Bronchial epithelial cell (primary cell): Measurements from ENCODE around the gene SLC2A8. TPM values are rescaled to one million over a fixed set of nuclear protein-coding genes. Genes with fewer than 3 reads are reported as not detected.

Source experiments
- DNase-seq: peaks from one replicate; pipeline ENCODE4 v3.0.0-alpha.2; 2010; ENCODE audit warnings: low read depth
- FAIRE-seq: peaks from 2 replicates; lab custom pipeline; 2011; peaks lifted over from hg19 to GRCh38; lab: Jason Lieb, UNC
- H3K27me3 ChIP-seq: 2 replicates; pipeline ENCODE4 v1.5.1; 2011; ENCODE audit warnings: low read length; ENCODE audit not compliant: control insufficient read depth, insufficient read depth
- H3K36me3 ChIP-seq: 2 replicates; pipeline ENCODE4 v1.5.1; 2011; ENCODE audit warnings: low read length; ENCODE audit not compliant: control insufficient read depth, insufficient read depth
- H3K4me3 ChIP-seq: 2 replicates; pipeline ENCODE4 v1.5.1; 2011; ENCODE audit warnings: mild to moderate bottlenecking, low read depth, low read length, control low read depth
- CTCF ChIP-seq: IDR thresholded peaks from 2 replicates; pipeline ENCODE4 v1.5.1; 2011; ENCODE audit warnings: mild to moderate bottlenecking, moderate library complexity, low read length, control low read depth, inconsistent platforms; ENCODE audit not compliant: insufficient read depth, severe bottlenecking
- total RNA-seq: library from RNA; depleted of rRNA; stranded (reverse); fragments of >200 nt; gene quantifications from 2 replicates; pipeline ENCODE4 v1.2.1, GENCODE V29; 2014

Gene SLC2A8, protein sequence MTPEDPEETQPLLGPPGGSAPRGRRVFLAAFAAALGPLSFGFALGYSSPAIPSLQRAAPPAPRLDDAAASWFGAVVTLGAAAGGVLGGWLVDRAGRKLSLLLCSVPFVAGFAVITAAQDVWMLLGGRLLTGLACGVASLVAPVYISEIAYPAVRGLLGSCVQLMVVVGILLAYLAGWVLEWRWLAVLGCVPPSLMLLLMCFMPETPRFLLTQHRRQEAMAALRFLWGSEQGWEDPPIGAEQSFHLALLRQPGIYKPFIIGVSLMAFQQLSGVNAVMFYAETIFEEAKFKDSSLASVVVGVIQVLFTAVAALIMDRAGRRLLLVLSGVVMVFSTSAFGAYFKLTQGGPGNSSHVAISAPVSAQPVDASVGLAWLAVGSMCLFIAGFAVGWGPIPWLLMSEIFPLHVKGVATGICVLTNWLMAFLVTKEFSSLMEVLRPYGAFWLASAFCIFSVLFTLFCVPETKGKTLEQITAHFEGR
- 4.5 and 7.0 TPM in 2 replicates for total RNA-seq

DNA sequence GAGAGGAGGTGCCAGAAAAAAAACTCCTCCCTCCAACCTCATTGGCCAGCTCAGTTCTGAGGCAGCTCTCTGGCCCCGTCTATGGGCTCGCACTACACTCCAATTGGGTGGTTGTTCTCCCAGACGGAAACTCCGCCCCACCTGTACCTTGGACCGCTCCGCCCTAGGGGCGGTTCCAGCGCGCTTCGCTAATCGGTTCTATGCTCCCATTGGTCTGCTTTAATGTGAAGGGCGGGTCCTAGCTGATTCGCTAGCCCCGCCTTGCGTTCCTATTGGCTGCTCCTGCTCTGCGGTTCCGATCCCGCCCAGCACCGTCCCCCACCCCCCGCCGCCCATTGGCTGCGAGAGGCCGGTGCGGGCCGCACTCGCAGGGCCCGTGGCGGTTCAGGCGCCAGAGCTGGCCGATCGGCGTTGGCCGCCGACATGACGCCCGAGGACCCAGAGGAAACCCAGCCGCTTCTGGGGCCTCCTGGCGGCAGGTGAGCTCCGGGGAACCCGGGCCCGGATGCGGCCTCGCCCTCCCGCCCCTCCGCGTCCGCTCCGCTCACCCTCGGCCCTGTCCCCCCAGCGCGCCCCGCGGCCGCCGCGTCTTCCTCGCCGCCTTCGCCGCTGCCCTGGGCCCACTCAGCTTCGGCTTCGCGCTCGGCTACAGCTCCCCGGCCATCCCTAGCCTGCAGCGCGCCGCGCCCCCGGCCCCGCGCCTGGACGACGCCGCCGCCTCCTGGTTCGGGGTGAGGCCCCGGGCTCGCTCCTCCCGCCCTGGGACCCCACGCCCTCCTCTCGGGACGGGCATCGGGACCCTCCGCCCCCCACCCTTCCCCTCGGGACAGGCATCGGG lies at the start of gene SLC2A8:
Gene SLC2A8, plus strand, starts transcription at position 362 of the 838 bp plus-strand sequence. Its CDS starts 62 bp downstream, at position 424.
- Histone ChIP-seq H3K4me3 (peak within 1 kb of the TSS; percentile 83), H3K36me3 (peaks cover 6% of the 10 kb centered on the region), H3K27me3 (no peaks in the 10 kb centered on the region)
- peak; percentile 99 for DNase-seq
- peak; percentile 47 for TF ChIP-seq CTCF
- FAIRE-seq = peak; percentile 99

- peak; percentile 38 for TF ChIP-seq CTCF
- FAIRE-seq (no peak), DNase-seq (peak; percentile 50)
- Histone ChIP-seq H3K36me3 (no peaks in the 10 kb centered on the region), H3K27me3 (no peaks in the 10 kb centered on the region), H3K4me3 (no peak overlapping the region)
Measured at GRCh38 chr9:127347831-127348776, 48.9 kb upstream of the SLC2A8 start.

GRCh38 chr9:127349483-127350113 lies 47.4 kb upstream of the SLC2A8 start:
- H3K27me3 ChIP-seq = no peaks in the 10 kb centered on the region
- H3K36me3 ChIP-seq = no peaks in the 10 kb centered on the region
- TF ChIP-seq CTCF = no peak
- DNase-seq (no peak), FAIRE-seq (no peak)
- no peak overlapping the region for H3K4me3 ChIP-seq

DNA sequence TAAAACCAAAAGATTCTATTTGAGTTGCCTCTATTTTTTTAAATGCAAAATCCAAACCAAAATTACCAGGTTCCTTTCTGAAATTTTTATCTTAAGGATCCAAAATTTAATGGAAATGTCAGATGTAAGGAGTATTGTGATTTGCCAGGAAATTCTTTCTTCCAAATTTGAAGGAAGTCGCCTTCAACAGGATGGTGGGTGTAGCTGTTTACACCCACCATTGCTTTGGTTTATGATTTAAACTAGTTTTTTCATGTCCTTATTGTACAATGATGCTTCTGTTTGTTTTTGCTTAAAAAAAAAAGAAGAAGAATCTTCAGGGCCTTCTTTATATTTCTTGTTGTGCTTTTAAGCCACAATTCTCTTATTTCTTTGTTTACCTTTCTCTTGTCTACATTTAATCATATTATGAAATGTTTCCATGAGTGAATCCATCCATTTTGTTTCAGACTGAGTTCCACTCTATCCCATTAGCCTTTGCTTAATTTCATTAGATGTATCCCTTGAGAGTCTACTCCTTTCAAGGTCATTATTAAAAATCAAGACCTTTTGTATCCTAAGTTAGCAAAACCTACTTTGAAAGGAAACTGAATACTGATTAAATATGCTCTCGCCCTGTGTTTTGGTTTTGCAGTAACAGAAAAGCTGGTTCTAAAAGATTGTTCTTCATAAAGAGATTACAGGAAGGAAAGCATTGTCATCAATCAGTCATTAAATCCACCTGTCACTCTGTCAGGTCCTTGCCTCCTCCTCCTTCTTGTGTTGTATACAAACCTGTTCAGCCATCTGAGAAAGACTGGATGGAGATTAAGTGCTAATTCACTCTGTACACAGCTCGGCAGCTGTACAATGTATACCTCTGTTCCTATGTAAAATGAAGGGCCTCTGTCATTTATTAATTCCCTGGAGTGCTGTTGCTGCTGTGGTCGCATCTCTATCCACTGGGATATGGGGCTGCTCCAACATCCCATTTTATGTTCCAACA lies 45.5 kb upstream of the SLC2A8 start:
- FAIRE-seq = no peak
- no peak for TF ChIP-seq CTCF
- no peak for DNase-seq
- Histone ChIP-seq H3K36me3 (no peaks in the 10 kb centered on the region), H3K27me3 (no peaks in the 10 kb centered on the region), H3K4me3 (no peak overlapping the region)
